Measurements from ENCODE around the gene ME3. TPM values are rescaled to one million over a fixed set of nuclear protein-coding genes. Genes with fewer than 3 reads are reported as not detected.

Gene ME3
- total RNA-seq, 5 donors from 2014 or later (not counting 1 experiment from before 2014, with no cell fraction given), result 2.2 to 5.0 (median 4.3) TPM

DNA sequence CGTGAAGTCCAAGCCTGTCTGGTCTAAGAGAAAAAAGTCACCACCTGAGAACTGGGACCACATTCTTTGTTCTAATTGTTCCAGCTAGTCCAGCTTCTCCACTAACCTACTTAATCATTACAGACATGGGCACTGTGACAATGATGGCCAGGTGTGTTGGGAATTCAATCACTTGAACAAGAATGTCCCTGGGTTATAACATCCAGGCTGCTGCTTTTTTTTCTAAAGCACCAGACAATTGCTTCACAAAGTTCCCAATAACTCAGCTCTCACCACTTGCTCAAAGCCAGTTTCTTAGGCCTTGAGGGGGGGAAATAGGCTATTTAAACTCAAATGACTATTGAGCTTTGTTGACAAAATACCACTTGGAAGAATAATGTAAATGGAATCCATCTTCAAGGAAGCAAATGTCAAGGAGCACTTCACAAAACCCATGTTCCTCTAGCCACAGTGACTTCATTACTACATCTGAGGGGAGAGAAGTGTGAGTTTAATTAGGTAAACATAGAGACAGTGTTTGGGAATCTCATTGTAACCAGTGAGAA is 80.3 kb downstream of the ME3 start:
- H3K36me3 ChIP-seq (ENCODE audit: control insufficient read depth in 2 of 2, extremely low read depth in 1 of 2, insufficient read depth in 1 of 2, low read length in 1 of 2), result no peaks in the 10 kb centered on the region
- Mint-ChIP-seq H3K4me1 (peaks cover 12 to 17% (median 16%) of the 10 kb centered on the region in 3 donors), H3K36me3 (no peaks in the 10 kb centered on the region), H3K27me3 (no peaks in the 10 kb centered on the region), H3K27ac (no peak overlapping the region), H3K4me3 (no peak overlapping the region), H3K9me3 (no peaks in the 10 kb centered on the region)
- POLR2A ChIA-PET, result no interaction called here
- no peaks in the 10 kb centered on the region for H3K27me3 ChIP-seq (replicated peaks in 1 of 2; ENCODE audit: control insufficient read depth in 2 of 2, extremely low read depth in 1 of 2, insufficient read depth in 2 of 2, low read length in 1 of 2)
- DNase-seq (no peak), ATAC-seq (replicated peaks in 1 of 4) (no peak)
- no peak overlapping the region for H3K27ac ChIP-seq (ENCODE audit: low read length)
- CTCF ChIA-PET, result interaction anchor here in 1 of 2 donors (0.7 kb wide), 1 partner anchor 156 kb away, joined by 3 read pairs; no protein-coding TSS in a partner anchor
- peaks cover 0 to 9% of the 10 kb centered on the region in 2 experiments for H3K4me1 ChIP-seq (ENCODE audit: control insufficient read depth in 1 of 2, extremely low read depth in 1 of 2, insufficient read depth in 2 of 2, low read length in 2 of 2)
- WGBS (ENCODE audit: insufficient coverage), result no CpG with 5 or more reads among the region's 1 CpG
- H3K4me3 ChIP-seq (ENCODE audit: control insufficient read depth in 1 of 2, extremely low read depth in 1 of 2, low read length in 1 of 2), result no peak overlapping the region
- H3K9me3 ChIP-seq, result no peaks in the 10 kb centered on the region

DNA sequence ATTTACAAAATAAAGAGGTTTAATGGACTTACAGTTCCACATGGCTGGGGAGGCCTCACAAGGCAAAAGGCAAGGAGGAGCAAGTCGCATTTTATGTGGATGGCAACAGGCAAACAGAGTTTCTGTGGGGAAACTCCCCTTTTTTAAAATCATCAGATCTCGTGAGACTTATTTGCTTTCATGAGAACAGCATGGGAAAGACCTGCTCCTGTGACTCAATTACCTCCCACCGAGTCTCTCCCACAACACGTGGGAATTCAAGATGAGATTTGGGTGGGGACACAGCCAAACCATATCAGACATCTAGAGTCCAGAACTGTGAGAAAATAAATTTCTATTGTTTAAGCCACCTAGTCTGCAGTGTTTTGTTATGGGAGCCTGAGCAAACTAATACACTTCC is 80.8 kb downstream of the ME3 start:
- Histone ChIP-seq H3K4me1 (ENCODE audit: control insufficient read depth in 1 of 2, extremely low read depth in 1 of 2, insufficient read depth in 2 of 2, low read length in 2 of 2) (peaks cover 0 to 9% of the 10 kb centered on the region in 2 experiments), H3K27me3 (replicated peaks in 1 of 2; ENCODE audit: control insufficient read depth in 2 of 2, extremely low read depth in 1 of 2, insufficient read depth in 2 of 2, low read length in 1 of 2) (no peaks in the 10 kb centered on the region), H3K4me3 (ENCODE audit: control insufficient read depth in 1 of 2, extremely low read depth in 1 of 2, low read length in 1 of 2) (no peak overlapping the region), H3K9me3 (no peaks in the 10 kb centered on the region), H3K36me3 (ENCODE audit: control insufficient read depth in 2 of 2, extremely low read depth in 1 of 2, insufficient read depth in 1 of 2, low read length in 1 of 2) (no peaks in the 10 kb centered on the region), H3K27ac (ENCODE audit: low read length) (no peak overlapping the region)
- H3K27ac Mint-ChIP-seq, result no peak overlapping the region
- ChIA-PET POLR2A (no interaction called here), CTCF (no interaction called here)
- H3K9me3 Mint-ChIP-seq, result no peaks in the 10 kb centered on the region
- ATAC-seq (replicated peaks in 1 of 4) (no peak), DNase-seq (no peak)
- no peaks in the 10 kb centered on the region for H3K36me3 Mint-ChIP-seq
- peaks cover 12 to 17% (median 16%) of the 10 kb centered on the region in 3 donors for H3K4me1 Mint-ChIP-seq
- no peak overlapping the region for H3K4me3 Mint-ChIP-seq
- H3K27me3 Mint-ChIP-seq, result no peaks in the 10 kb centered on the region
- no CpG with 5 or more reads among the region's 4 CpGs for WGBS (ENCODE audit: insufficient coverage)

DNA sequence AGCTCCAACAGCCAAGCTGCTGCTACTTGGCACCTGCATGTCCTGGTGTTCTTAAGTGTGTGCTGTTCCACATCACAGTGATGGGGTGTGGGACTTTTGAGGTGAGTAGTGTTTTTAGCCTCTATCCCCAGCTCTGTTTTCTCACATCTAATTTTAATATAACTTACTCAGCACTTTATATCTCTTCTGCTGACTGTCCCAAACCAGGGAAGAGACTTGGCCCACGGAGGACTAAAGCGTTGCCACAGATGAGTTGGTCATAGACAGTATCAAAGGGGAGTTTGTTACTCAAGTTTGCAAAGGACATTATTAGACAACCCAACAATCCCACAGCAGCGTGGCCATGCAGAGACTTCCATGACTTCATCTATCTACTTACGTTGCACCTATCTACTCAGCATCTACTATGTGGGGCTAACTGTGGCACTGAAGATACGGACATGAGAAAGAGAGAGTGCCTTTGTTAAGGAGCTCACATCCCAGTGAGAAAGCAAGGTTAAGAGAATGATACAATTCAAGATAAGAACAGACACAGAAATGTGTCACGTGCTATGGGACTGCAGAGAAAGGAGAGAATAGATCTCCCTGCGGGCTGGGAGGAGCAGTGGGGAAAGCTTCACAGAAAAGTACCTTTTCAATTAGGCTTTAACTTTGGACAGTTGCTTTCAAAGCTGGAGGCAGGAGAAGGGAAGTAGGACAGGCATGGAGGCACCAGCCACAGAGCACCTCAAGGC is 82.4 kb downstream of the ME3 start:
- no peaks in the 10 kb centered on the region for H3K9me3 Mint-ChIP-seq
- DNase-seq, result no peak
- H3K9me3 ChIP-seq, result no peaks in the 10 kb centered on the region
- no peaks in the 10 kb centered on the region for H3K36me3 Mint-ChIP-seq
- WGBS (ENCODE audit: insufficient coverage), result no CpG with 5 or more reads among the region's 7 CpGs
- ATAC-seq (replicated peaks in 1 of 4), result no peak
- H3K4me3 Mint-ChIP-seq, result no peak overlapping the region
- ChIA-PET CTCF (no interaction called here), POLR2A (no interaction called here)
- H3K4me1 ChIP-seq (ENCODE audit: control insufficient read depth in 1 of 2, extremely low read depth in 1 of 2, insufficient read depth in 2 of 2, low read length in 2 of 2), result peaks cover 0 to 9% of the 10 kb centered on the region in 2 experiments
- H3K27me3 Mint-ChIP-seq, result no peaks in the 10 kb centered on the region
- H3K27ac Mint-ChIP-seq, result no peak overlapping the region
- peaks cover 12 to 17% (median 16%) of the 10 kb centered on the region in 3 donors for H3K4me1 Mint-ChIP-seq
- H3K36me3 ChIP-seq (ENCODE audit: control insufficient read depth in 2 of 2, extremely low read depth in 1 of 2, insufficient read depth in 1 of 2, low read length in 1 of 2), result no peaks in the 10 kb centered on the region
- H3K27me3 ChIP-seq (replicated peaks in 1 of 2; ENCODE audit: control insufficient read depth in 2 of 2, extremely low read depth in 1 of 2, insufficient read depth in 2 of 2, low read length in 1 of 2), result no peaks in the 10 kb centered on the region
- H3K27ac ChIP-seq (ENCODE audit: low read length), result no peak overlapping the region
- H3K4me3 ChIP-seq (ENCODE audit: control insufficient read depth in 1 of 2, extremely low read depth in 1 of 2, low read length in 1 of 2), result no peak overlapping the region

DNA sequence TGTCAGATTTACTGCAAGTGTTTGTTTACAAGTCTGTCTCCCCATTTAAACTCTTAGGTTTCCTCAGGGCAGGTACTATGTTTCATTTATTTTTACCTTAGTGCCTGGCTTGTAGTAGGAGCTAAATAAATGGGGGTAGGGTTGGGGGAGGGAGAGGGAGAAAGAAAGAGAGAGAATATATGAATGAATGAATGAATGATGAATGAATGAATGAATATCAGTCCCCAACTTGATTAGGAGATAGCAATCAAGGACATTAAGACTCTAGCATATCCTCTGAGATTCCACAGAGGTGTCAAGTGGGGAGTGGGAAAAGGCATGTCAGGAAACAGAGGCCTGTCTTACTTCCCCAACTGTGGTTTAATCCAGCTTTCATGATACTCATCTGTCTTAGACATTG is 83.2 kb downstream of the ME3 start:
- H3K9me3 Mint-ChIP-seq, result no peaks in the 10 kb centered on the region
- ChIA-PET POLR2A (no interaction called here), CTCF (interaction anchor here in 1 of 2 donors (0.5 kb wide), 1 partner anchor 279 kb away, joined by 3 read pairs; no protein-coding TSS in a partner anchor)
- DNase-seq (no peak), ATAC-seq (replicated peaks in 1 of 4) (no peak)
- H3K27ac ChIP-seq (ENCODE audit: low read length), result no peak overlapping the region
- peaks cover 0 to 9% of the 10 kb centered on the region in 2 experiments for H3K4me1 ChIP-seq (ENCODE audit: control insufficient read depth in 1 of 2, extremely low read depth in 1 of 2, insufficient read depth in 2 of 2, low read length in 2 of 2)
- H3K9me3 ChIP-seq, result no peaks in the 10 kb centered on the region
- no peaks in the 10 kb centered on the region for H3K27me3 Mint-ChIP-seq
- H3K27ac Mint-ChIP-seq, result no peak overlapping the region
- H3K27me3 ChIP-seq (replicated peaks in 1 of 2; ENCODE audit: control insufficient read depth in 2 of 2, extremely low read depth in 1 of 2, insufficient read depth in 2 of 2, low read length in 1 of 2), result no peaks in the 10 kb centered on the region
- H3K4me3 ChIP-seq (ENCODE audit: control insufficient read depth in 1 of 2, extremely low read depth in 1 of 2, low read length in 1 of 2), result no peak overlapping the region
- no peaks in the 10 kb centered on the region for H3K36me3 Mint-ChIP-seq
- no peaks in the 10 kb centered on the region for H3K36me3 ChIP-seq (ENCODE audit: control insufficient read depth in 2 of 2, extremely low read depth in 1 of 2, insufficient read depth in 1 of 2, low read length in 1 of 2)
- peaks cover 12 to 17% (median 16%) of the 10 kb centered on the region in 3 donors for H3K4me1 Mint-ChIP-seq
- H3K4me3 Mint-ChIP-seq, result no peak overlapping the region

DNA sequence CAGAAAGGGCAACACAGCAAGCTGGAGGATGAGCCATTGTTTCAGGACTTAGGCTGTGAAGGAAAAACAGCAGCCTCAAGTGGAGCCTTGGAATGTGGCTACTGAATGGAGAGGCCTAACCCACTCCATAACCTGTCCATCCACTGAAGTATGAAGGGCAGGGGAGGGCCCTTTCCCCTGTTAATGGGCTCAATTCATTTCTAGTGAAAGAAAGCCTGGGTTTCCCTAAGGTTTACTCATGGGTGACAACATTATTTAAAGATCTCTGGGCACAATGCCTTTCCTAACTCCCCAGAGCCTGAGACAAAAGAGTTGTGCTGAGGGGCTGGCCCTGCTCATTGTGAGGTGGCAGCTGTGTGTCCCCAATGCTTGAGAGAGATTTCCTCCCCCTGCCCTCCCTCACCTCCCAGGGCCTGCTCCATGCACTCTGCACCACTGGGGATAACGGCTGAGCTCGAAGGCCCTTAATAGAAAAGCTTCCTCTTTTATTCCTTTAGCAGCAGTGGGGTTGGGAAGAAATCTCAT is 83.8 kb downstream of the ME3 start:
- Mint-ChIP-seq H3K4me3 (no peak overlapping the region), H3K36me3 (no peaks in the 10 kb centered on the region), H3K27me3 (no peaks in the 10 kb centered on the region), H3K4me1 (peaks cover 12 to 17% (median 15%) of the 10 kb centered on the region in 3 donors), H3K9me3 (no peaks in the 10 kb centered on the region), H3K27ac (no peak overlapping the region)
- no peak overlapping the region for H3K27ac ChIP-seq (ENCODE audit: low read length)
- ATAC-seq (replicated peaks in 1 of 4) (no peak), DNase-seq (no peak)
- no peaks in the 10 kb centered on the region for H3K27me3 ChIP-seq (replicated peaks in 1 of 2; ENCODE audit: control insufficient read depth in 2 of 2, extremely low read depth in 1 of 2, insufficient read depth in 2 of 2, low read length in 1 of 2)
- no peak overlapping the region for H3K4me3 ChIP-seq (ENCODE audit: control insufficient read depth in 1 of 2, extremely low read depth in 1 of 2, low read length in 1 of 2)
- no peaks in the 10 kb centered on the region for H3K36me3 ChIP-seq (ENCODE audit: control insufficient read depth in 2 of 2, extremely low read depth in 1 of 2, insufficient read depth in 1 of 2, low read length in 1 of 2)
- ChIA-PET POLR2A (no interaction called here), CTCF (no interaction called here)
- 83% methylated on average over 1 of the region's 2 CpGs for WGBS (ENCODE audit: insufficient coverage)
- H3K9me3 ChIP-seq, result no peaks in the 10 kb centered on the region
- H3K4me1 ChIP-seq (ENCODE audit: control insufficient read depth in 1 of 2, extremely low read depth in 1 of 2, insufficient read depth in 2 of 2, low read length in 2 of 2), result peaks cover 0 to 9% of the 10 kb centered on the region in 2 experiments

DNA sequence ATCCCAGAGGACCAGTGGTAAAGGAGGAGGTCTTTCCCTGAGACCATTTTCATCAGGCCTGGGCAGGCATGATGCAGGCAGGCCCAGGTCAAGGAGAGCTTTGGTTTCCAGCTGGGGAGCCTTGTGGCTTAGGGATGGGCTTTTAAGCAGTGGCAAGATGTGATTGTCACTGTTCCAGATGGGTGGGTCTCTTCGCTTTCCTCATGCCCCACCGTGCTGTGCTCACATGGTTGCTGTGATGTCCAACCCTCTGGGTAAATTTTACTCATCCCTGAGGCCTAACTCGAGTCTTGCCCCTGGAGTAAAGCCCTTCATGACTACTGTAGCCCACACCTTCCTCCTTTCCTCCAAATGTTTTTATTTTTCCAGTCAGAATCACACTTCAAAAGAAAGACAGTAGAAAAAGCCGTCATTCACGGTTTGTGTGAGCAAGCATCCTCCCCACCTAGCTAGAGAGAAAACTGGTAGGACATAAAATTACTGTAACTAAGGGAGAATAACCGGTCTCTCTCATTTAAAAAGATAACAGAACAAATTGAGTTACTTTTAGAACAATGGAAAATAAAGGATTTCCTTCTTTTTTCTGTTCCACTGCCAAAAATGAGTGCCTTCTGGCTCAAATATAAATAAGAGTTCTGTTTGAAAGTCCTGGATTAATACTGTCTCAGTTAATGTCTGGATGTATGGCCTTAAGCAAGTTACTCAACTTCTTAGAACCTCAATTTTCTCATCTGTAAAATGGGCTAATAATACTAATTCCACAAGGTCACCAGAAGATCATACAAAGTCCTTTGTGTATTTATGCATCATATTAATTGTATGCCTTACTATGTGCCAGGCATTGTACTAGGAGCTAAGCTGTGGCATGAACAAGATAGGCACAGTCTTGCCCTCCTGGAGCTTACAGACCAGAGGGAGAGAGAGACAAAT is 84.9 kb downstream of the ME3 start:
- CTCF ChIA-PET, result no interaction called here
- DNase-seq (no peak), ATAC-seq (replicated peaks in 1 of 4) (no peak)
- Histone ChIP-seq H3K4me1 (ENCODE audit: control insufficient read depth in 1 of 2, extremely low read depth in 1 of 2, insufficient read depth in 2 of 2, low read length in 2 of 2) (peaks cover 0 to under 1% of the 10 kb centered on the region in 2 experiments), H3K4me3 (ENCODE audit: control insufficient read depth in 1 of 2, extremely low read depth in 1 of 2, low read length in 1 of 2) (no peak overlapping the region), H3K27ac (ENCODE audit: low read length) (no peak overlapping the region), H3K27me3 (replicated peaks in 1 of 2; ENCODE audit: control insufficient read depth in 2 of 2, extremely low read depth in 1 of 2, insufficient read depth in 2 of 2, low read length in 1 of 2) (no peaks in the 10 kb centered on the region), H3K36me3 (ENCODE audit: control insufficient read depth in 2 of 2, extremely low read depth in 1 of 2, insufficient read depth in 1 of 2, low read length in 1 of 2) (no peaks in the 10 kb centered on the region), H3K9me3 (no peaks in the 10 kb centered on the region)
- Mint-ChIP-seq H3K36me3 (no peaks in the 10 kb centered on the region), H3K4me3 (no peak overlapping the region), H3K9me3 (no peaks in the 10 kb centered on the region), H3K27me3 (no peaks in the 10 kb centered on the region), H3K4me1 (peaks cover 2 to 8% (median 4%) of the 10 kb centered on the region in 3 donors), H3K27ac (no peak overlapping the region)
- POLR2A ChIA-PET, result no interaction called here
- 57% methylated on average over 3 of the region's 6 CpGs for WGBS (ENCODE audit: insufficient coverage)

All from T-cell (primary cell).